ENCODE data around the gene TEKTIP1. TPM values are rescaled to one million over a fixed set of nuclear protein-coding genes. Genes with fewer than 3 reads are reported as not detected.

TEKTIP1 gene
- total and polyA plus RNA-seq, 2 of the 4 experiments (the other 2 are of a cell fraction), result not detected

DNA sequence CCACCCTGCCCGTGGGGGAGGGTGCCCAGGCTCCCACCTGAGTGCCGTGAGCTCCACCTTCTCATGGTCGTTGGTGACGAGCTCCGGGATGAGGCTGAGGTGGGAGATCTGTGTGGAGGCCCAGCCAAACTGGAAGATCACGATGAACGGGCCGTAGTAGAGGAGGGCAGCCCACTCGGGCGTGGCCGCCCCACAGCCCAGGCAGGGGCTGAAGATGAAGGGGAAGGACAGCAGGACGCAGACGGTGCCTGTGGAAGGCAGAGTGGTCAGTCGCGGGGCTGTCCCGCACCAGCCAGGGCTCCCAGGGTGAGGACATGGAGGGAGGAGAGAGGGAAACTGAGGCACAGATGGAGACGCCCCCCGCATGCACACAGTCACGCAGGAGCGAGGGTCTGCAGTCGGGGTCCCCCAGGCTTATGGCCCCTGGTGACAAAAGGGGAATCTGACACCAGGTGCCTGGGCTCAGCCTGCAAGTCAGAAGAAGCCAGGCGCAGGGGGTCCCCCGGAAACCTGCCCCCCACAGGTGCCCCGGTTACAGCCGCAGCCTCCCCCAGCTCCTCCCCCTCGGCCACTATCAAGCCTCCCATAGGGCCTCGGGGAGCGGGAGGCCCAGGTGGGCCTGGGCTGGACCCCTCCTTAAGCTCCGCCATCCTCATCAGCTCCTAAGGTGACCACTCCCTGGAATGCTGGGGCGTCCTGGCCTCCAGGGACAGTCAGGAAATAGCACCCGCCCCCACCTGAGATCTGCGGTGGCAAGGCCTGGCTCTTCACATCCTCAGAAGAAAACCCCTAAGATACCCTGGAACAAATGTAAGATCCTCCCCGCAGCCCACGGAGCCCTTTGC lies 12.2 kb downstream of the TEKTIP1 start:
- in situ Hi-C loops (cut with MboI; ENCODE audit: low sequenced_read_pairs) (no loop called here), intact Hi-C loops (cut with micrococcal nuclease) (no loop called here), dilution Hi-C loops (cut with HindIII; ENCODE audit: low sequenced_read_pairs, unreplicated experiment) (no loop called here)
- H2BK20ac ChIP-seq (ENCODE audit: low read depth, low read length), result no peak overlapping the region
- no peak overlapping the region for H2BK120ac ChIP-seq (ENCODE audit: low read depth, low read length)
- H3K4me1 ChIP-seq (ENCODE audit: control insufficient read depth, insufficient read depth, low read length), result peaks cover 12% of the 10 kb centered on the region
- no peak overlapping the region for H3K9ac ChIP-seq (ENCODE audit: low read depth, low read length)
- no peak overlapping the region for H3K4me2 ChIP-seq (ENCODE audit: low read depth, low read length)
- no peak overlapping the region for H2AK9ac ChIP-seq (replicated peaks; ENCODE audit: low read depth, low read length, poor library complexity)
- no peak overlapping the region for H4K8ac ChIP-seq (ENCODE audit: low read depth in 2 of 2, low read length in 2 of 2)
- H4K20me1 ChIP-seq (ENCODE audit: insufficient read depth, low read length), result peaks cover 36% of the 10 kb centered on the region
- H3K14ac ChIP-seq (replicated peaks; ENCODE audit: low read depth, low read length), result no peak overlapping the region
- no peak for DNase-seq
- H2AFZ ChIP-seq (replicated peaks; ENCODE audit: low read length, poor library complexity), result no peak overlapping the region
- H3K9me3 ChIP-seq (ENCODE audit: control insufficient read depth, insufficient read depth, low read length), result no peaks in the 10 kb centered on the region
- H4K91ac ChIP-seq (ENCODE audit: insufficient read depth, low read depth, low read length), result no peak overlapping the region
- H4K5ac ChIP-seq (ENCODE audit: low read depth, low read length), result no peak overlapping the region
- no peak overlapping the region for H2BK5ac ChIP-seq (ENCODE audit: low read depth, low read length, poor library complexity, severe bottlenecking)
- CTCF ChIA-PET, result no interaction called here
- H3K23ac ChIP-seq (ENCODE audit: low read depth, low read length), result no peak overlapping the region
- no peak overlapping the region for H3K56ac ChIP-seq (ENCODE audit: extremely low read depth, insufficient read depth, low read length)
- H2BK15ac ChIP-seq (ENCODE audit: low read depth, low read length), result no peak overlapping the region
- H3K79me1 ChIP-seq (ENCODE audit: low read depth in 1 of 2, low read length in 2 of 2), result peaks cover 24 to 52% of the 10 kb centered on the region in 2 experiments
- no peak overlapping the region for H3K4me3 ChIP-seq (ENCODE audit: insufficient read depth, low read depth, low read length)
- ATAC-seq (ENCODE audit: low read depth), result no peak
- H3K27me3 ChIP-seq (ENCODE audit: control insufficient read depth, insufficient read depth, low read length), result no peaks in the 10 kb centered on the region
- H2AK5ac ChIP-seq (ENCODE audit: low read depth, low read length), result no peak overlapping the region
- POLR2A ChIA-PET (ENCODE audit: unreplicated experiment), result no interaction called here
- no peaks in the 10 kb centered on the region for H3K9me1 ChIP-seq (ENCODE audit: insufficient read depth, low read length)
- peaks cover 17% of the 10 kb centered on the region for H3K36me3 ChIP-seq (ENCODE audit: control insufficient read depth, insufficient read depth, low read length)
- BruUV-seq (replicated peaks), result no TSS peak
- 96% methylated on average over 21 of the region's 34 CpGs; no CpG with 5 or more reads in 1 of the 2 experiments for WGBS, 2 experiments (ENCODE audit: extremely low coverage in 2 of 2, insufficient read length in 1 of 2)
- no peak overlapping the region for H3K4ac ChIP-seq (ENCODE audit: low read depth, low read length)
- H3K18ac ChIP-seq (ENCODE audit: low read depth, low read length), result no peak overlapping the region
- H3K27ac ChIP-seq (ENCODE audit: insufficient read depth, low read length), result no peak overlapping the region
- no peak for TF ChIP-seq MXI1 (IDR thresholded peaks at IDR 0.05; ENCODE audit: borderline replicate concordance, low read depth, low read length)
- no peak for TF ChIP-seq MAZ (IDR thresholded peaks at IDR 0.05; ENCODE audit: borderline replicate concordance, low read depth, low read length)
- TF ChIP-seq, protein P1, sequence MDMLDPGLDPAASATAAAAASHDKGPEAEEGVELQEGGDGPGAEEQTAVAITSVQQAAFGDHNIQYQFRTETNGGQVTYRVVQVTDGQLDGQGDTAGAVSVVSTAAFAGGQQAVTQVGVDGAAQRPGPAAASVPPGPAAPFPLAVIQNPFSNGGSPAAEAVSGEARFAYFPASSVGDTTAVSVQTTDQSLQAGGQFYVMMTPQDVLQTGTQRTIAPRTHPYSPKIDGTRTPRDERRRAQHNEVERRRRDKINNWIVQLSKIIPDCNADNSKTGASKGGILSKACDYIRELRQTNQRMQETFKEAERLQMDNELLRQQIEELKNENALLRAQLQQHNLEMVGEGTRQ (IDR thresholded peaks at IDR 0.05; ENCODE audit: low read depth, low read length), result no peak
- TF ChIP-seq RAD21 (IDR thresholded peaks at IDR 0.05; ENCODE audit: low read length), result no peak
- TF ChIP-seq RFX5 (IDR thresholded peaks at IDR 0.05; ENCODE audit: low read depth, low read length), result no peak
- no peak for TF ChIP-seq SMC3 (IDR thresholded peaks at IDR 0.05; ENCODE audit: low read depth, low read length)
- TF ChIP-seq CEBPB (IDR thresholded peaks at IDR 0.05; ENCODE audit: low read depth, low read length), result no peak
- TF ChIP-seq RCOR1 (IDR thresholded peaks at IDR 0.05; ENCODE audit: insufficient replicate concordance, low read length), result no peak
- no peak for TF ChIP-seq BHLHE40 (IDR thresholded peaks at IDR 0.05; ENCODE audit: low read depth, low read length)
- TF ChIP-seq, protein P2, sequence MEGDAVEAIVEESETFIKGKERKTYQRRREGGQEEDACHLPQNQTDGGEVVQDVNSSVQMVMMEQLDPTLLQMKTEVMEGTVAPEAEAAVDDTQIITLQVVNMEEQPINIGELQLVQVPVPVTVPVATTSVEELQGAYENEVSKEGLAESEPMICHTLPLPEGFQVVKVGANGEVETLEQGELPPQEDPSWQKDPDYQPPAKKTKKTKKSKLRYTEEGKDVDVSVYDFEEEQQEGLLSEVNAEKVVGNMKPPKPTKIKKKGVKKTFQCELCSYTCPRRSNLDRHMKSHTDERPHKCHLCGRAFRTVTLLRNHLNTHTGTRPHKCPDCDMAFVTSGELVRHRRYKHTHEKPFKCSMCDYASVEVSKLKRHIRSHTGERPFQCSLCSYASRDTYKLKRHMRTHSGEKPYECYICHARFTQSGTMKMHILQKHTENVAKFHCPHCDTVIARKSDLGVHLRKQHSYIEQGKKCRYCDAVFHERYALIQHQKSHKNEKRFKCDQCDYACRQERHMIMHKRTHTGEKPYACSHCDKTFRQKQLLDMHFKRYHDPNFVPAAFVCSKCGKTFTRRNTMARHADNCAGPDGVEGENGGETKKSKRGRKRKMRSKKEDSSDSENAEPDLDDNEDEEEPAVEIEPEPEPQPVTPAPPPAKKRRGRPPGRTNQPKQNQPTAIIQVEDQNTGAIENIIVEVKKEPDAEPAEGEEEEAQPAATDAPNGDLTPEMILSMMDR (conservative IDR thresholded peaks at IDR 0.05; ENCODE audit: low read depth, low read length), result no peak
- TF ChIP-seq MAFK (IDR thresholded peaks at IDR 0.05; ENCODE audit: low read depth, low read length), result no peak
- no peak for TF ChIP-seq CHD1 (IDR thresholded peaks at IDR 0.05; ENCODE audit: low read depth, low read length)
- TF ChIP-seq ELK1 (IDR thresholded peaks at IDR 0.05; ENCODE audit: borderline replicate concordance, low read depth, low read length), result no peak
- TF ChIP-seq POLR2A (IDR thresholded peaks at IDR 0.05; ENCODE audit: low read depth, low read length), result no peak
- TF ChIP-seq FOS (IDR thresholded peaks at IDR 0.05; ENCODE audit: low read depth, low read length), result no peak

Measured in IMR-90 (cell line).